Stimulated activated CD4-positive, alpha-beta T cell treated with anti-CD3 and anti-CD28 coated beads, TNF-alpha, amount 100 ng/mL, for 1 hour (primary cell): Measurements from ENCODE around the gene TMEM218.

Source experiments
- DNase-seq, 3 donors: peaks; one replicate each; pipeline ENCODE4 v3.0.0-alpha.2; 2020; ENCODE audit warnings: low read depth in 3 of 3, low spot score in 1 of 3

TMEM218 gene

DNA sequence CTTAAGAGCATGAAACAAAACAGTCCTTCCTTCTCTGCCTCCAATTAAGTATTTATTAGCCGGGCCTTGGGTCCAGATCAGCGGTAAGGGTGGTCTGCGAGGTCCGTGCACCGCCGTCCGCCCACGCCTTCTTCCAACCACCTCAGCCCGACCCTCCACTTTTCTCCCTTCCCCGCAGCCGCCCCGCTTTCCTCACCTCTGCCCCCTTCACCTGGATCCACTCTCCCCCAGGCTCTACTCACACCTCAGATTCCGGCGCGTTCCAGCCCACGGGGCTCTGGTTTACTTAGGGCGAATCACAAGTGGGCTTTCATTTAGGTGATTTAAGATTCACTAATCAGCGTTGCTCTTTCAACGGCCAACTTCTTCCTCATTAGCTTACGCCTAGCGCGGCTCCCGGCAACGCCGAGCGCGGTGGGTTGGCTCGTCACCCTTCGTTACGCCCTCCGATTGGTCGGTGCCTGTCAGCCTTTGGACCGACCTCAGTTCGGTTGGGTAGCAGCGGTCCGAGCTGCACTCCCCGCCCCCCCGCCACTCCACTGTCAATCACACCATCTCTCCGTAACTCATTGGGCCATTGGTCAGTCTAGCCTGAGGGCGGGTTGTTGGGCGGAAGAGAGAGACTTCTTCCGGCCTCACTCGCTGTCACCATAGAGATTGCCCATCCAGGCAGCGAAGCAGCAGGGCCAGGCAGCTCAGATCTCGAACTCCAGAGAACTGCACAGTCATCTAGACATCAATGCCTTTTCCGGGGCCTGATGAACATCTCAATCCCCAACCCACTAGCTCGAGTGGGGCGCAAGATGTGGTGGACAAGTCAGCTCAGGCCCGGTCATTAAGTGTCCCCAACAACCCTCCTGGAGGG, at the start of gene TMEM218:
TMEM218 (minus strand) TSS at position 284 of the 865 bp plus-strand sequence. CDS start 9,385 bp downstream, outside the sequence.
- DNase-seq, result peak; percentile 88

DNA sequence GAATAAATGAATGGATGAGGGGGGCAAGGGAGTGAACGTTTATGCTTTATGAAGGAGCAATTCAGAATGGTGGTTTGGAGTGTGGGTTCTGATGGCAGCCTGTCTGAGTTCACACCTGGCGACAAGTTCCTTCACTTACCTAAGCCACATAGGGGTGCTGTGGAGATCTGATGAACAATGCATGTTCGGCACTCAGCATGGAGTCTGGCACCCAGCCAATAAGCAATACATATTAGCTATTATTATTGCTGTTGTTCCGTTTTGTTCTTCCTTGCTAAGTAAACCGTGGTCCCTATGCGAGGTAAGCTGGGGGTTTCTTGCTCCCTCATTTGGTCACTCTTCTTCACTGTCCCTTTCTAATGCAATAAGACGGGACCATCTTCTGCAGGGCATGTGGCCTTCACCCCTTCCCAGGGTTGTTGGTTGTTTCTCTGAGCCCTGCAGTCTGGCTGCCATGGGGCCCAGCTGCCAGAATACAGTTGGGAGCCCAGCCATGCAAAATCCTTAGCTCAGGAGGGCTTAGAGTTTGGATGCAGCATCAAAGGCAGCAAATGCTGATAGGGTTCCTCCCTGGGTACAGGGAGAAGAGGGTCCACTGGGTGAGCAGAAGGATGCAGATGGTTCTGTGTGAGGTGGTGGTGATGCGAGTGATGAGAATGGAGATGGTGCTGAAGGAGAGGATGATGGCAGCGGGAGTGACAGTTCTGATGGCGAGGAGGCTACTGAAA, 46.7 kb upstream of the TMEM218 start:
- DNase-seq, result no peak

DNA sequence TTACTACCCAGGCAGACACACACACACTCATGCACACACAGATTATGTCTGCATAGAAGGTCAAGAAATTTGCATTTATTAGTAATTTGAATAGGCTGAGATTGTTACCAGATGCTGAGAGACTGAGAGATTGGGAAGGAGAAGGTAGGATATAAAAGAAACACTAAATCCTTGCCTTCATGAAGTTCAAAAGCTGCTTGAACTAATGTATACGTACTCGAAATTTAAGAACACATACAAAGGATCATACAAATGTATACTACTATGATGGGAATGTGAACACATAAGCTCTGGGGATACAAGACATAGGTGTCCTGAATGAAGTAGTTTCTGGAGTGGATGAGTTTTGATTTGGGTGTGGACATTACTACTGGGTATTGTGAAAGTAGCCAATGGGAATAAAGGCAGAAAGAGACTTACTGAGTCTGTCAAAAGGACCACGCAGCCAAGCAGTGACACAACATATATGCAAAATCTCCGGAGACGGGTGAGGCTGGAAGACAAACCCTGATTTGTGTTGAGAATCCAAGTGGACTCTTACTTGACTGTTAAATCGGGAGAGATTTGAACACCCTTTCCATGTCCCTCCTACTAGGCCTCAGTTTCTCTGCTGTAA, 45.8 kb upstream of the TMEM218 start:
- DNase-seq, result no peak

DNA sequence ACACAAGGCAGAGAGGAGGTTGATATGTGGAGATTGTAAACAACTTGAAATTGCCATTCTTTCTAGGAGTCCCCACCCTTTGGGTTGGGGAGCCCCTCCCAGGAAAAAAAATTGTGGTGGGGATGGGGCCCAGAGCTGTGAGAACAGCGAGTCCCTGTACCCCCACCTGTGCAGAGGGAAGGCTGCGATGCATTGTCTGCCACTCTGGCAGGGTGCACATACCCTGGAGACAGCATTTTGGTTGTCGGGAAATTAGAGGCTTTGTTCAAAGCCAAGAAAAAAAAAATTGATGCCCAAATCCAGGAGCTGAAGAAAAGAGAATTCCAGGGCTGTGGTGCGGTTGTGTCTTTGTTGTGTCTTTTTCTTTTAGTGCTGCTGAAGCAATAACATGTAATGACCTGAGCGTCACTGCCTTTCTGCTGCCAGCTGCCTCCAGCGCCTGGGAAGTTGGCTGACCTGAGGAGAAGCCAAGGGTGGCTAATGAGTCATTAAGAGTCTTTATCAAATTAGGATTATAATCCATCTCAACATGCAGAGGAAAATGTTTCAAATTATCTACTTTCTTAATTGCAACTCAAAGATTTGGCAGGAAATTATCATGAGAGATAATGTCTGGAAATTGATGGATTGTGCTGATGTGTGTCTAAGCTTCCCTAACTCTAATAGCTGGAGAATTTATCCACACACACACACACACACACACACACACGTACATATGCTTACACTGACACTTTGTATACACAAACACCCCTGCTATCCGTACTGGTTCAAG, 45.1 kb upstream of the TMEM218 start:
- no peak for DNase-seq

DNA sequence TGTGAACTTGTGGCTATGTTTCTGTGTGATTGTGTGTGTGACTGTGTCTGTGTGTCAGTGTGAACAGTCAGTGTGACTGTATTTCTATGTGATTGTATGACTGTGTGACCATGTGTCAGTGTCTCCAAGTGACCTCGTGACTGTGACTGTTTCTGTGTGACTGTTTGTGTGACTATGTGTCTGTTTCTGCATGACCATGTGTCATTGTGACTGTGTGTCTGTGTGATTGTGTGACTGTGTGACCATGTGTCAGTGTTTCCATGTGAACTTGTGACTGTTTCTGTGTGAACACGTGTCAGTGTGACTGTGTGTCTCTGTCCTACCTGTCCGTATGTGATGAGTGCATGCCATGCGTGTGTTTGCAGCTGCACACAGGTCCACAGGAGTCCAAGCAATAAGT, 44.3 kb upstream of the TMEM218 start:
- DNase-seq, result no peak

DNA sequence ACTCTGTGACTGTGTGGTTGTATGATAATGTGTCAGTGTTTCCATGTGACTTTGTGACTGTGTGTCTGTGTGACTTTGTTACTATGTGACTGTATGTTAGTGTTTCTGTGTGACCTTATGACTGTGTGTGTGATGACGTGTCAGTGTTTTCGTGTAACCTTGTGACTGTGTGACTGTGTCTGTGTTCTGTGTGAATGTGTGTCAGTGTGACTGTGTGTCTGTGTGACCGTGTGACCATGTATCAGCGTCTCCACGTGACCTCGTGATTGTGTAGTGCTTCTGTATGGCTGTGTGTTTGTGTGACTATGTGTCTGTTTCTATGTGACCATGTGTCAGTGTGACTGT, 43.6 kb upstream of the TMEM218 start:
- DNase-seq, result no peak

DNA sequence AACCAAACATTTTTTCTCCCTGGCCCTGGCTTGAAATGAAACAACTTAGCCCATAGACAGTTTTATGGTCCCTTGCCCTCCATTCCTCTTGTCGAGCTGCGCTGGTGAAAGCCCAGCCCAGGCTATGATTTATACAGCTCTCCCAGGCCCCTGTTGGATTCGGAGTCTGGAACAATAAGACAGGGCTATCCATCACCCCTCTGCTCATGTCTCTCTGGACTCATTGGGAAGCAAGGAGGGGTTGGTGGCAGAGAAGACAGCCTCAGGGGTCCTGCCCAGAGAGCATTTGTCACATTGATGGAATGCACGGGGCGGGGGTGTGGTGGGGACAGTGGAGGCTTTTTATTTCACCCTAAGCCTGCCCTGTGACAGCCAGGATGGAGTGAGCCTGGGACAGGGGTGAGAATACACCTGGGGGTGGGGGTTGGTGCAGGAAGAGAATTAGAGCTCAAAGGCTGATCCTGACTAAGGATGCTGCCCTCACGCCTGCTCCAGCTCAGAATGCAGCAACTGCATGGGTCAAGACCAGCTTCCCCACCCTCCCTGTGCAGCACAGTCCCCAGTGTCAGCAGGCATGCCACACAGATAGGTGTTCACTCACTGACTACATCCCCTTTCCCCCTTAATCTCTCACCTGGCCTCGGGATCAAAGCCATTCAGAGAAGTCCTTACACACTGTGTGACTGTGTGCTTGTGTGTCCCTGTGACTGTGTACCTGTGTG, 43.1 kb upstream of the TMEM218 start:
- no peak for DNase-seq

DNA sequence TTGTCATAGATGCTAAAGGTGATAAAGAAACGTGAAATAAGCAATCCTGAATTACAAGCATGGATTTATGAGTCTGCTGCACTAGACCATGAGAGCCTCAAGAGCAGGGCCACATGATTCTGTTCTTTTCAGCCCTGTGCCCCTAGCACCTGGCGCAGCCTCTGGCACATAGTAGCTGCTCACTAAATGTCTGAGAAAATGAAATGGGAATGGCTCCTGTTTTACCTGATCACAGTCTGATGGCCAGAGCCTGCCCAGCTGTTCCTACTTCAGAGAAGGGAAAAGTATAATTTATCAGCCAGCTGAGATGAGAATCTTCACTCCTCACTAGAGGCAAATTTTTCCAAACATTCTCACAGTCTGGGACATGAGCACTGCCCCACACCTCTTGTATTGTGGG, 42.4 kb upstream of the TMEM218 start:
- no peak for DNase-seq

DNA sequence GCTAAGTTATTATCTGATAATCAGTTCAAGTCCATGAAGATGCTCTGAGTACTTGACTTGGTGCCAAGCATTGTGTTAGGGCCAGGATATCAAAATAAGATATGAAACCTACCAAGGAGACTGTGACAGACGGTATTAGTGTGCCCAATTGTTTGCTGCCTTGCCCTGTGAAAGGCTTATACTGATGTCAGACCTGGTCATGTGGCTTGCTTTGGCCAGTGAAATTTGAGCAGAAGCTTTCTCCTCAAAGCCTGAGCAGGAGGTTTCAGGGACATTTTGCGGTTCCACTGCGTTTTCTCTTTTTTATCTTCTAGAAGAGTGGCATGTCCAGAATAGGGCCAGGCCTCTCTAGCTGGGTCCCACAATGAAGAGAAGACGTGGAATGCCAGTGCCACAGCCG, 37.3 kb upstream of the TMEM218 start:
- DNase-seq, result no peak

DNA sequence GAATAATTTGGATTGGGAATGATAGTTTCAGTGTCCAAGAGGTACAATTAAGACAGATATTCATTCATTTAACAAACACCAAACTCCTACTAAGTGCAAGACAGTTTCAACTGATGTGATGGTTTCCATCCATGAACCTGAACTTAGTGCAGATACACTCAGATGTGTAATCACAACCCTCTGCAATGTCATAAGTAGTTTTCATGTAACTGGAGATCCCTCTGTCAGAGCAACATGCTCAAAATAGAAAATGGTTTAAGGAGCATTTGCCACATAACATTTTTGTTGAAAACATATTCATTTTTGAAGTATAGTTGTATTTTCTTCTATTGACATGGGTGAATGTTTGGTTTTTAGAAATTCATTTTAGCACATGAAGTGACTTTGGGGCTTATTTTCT, 36.6 kb upstream of the TMEM218 start:
- DNase-seq, result no peak

DNA sequence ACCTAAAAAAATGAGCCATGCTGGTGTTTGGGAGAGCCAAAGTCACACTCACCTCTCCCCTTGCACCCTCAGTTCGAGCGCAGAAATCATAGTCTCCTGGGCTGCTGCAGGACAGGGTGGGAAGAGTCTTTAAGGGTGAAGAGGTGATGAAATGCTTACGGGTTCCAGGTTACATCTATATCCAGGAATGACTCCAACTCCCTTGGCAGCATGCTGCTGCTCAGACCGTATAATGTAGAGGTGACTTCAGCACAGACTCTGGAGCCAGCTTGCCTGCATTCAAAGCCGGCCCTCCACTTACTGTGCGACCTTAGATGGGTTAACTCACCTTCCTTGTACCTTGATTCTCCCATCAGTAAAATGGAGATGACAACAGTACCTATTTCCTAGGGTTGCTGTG, 35.9 kb upstream of the TMEM218 start:
- DNase-seq, result no peak

DNA sequence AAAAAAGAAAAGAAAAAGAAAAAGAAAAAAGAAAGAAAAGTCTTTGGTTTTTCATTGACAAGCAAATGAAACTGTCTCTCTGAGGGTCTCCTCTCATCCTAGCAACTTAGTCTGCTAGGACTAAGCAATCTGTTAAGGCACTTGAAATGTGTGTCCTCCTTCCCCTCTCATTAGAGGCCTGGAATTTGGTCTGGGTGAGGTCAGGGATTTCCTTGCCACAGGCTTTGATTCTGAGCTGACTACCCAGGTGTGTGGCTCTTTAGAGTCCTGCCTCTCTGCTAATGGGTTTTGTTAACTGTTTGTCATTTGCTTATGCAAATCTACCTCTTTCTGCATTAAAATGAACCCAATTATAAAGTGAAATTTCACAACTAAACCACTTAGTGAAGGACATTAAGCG, 34.8 kb upstream of the TMEM218 start:
- DNase-seq, result no peak

DNA sequence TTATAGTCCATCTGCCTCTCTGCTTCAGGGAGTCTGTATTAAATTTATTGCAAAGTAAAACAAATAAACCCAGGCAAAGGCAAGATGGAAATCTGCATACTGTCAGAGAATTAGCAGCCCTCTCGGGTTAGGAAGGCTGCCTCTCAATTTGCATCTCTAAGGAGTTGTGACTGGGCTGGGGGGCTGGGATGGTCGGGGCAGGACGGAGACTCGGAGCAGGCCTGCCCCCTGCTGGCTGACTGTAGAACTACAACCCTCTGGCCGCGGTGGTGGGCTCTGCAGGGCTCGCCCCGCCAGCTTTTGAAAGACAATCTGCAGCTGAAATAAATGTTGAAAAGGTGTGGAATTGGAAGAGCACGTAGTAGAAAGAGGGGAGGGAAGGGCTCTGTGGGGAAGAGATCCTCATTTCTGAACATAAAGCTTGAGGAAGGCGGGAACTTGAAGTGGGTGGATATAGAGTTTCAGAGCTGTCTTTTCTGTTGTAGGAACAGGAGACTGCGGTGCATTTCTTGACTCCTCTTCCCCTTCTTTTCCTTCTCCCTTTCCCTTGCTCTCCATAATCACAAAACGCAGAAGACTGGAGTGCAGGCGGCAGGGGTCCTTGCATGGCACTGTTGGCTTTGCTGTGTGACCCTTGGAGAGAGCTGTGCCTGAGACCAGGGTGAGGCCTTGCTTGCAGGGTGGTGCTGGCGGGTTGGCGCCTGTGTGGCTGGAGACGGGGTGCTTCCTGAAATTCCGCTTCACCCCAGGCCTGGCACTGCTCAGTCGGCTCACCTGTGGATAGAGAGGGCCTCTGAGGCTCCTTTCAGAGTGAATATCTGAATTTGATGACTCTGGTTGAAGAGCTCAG, 30.5 kb upstream of the TMEM218 start:
- peak in 2 of 3 donors; percentile 31 to 49 for DNase-seq

DNA sequence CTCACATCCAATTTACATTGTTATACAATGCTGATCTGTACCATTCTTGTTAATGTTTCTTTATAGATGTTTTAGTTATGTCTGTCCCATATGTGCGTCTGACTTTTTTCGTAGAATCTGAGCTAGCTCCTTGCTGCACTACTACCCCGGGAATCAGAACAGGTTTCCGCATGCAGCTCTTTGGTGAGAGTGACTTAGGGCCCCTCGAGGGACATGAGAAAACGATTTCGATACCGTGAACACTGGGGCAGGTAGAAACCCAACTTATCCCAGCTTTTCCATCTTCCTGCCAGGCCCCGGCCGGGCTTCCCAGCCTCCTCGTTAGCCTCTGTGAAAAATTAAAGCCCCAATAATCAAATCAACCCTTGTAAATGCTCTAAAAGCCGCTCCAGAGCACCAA, 29.8 kb upstream of the TMEM218 start:
- no peak for DNase-seq

DNA sequence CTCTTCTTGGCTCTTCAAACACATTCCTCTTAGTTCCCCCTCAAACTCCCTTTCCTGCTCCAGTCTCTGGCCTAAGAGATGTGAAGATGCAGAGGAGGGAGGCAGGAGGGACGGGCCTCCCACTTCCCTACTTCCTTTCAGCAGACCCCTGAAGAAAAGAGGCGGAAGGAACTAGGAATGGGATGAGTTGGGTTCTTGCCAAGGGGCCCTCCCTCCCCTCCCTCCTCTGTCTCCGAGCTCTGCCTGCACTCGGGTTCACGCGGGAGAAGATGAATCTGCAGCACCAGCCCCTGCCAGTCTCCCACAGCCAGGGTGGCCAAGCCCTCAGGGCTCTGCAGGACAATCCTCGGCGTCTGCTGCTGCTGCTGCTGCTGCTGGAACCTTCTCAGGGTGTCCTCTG, 28.8 kb upstream of the TMEM218 start:
- DNase-seq, result no peak

DNA sequence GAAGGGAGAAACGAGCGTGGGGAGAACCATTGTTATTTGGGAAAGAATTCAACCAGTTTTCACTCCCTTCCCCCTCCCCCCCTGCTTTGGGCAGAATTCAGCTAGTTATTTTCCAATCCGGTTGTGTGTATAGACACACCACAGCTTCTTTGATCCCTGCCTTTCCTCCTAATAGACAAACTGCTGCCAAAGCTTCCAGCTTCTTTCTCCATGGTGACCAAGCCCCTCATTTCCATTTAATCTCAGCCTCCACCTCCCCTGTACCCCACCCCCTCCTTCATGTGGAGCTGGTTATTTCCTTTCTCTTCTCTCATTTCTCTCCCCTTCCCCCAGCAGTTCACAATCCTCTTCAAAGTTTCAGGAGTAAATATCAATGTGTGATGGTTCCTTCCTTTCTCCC, 28.4 kb upstream of the TMEM218 start:
- no peak for DNase-seq

DNA sequence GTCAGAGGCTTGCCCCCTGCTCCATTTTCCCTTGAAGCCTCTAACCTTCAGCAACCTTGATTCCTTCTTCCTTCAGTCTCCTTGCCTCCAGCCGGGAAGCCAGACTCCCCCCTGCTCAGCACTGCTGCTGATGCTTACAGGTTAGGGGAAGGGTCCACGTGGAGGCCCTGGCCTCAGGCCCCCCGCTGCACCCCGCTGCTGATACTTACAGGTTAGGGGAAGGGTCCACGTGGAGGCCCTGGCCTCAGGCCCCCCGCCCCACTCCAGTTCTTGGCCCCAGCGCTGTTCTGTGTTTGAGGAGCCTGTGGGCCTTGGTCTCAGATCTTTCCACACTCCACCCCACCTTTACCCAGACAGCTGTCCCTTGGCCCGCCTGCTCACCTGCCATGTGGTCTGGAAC, 27.5 kb upstream of the TMEM218 start:
- no peak for DNase-seq

DNA sequence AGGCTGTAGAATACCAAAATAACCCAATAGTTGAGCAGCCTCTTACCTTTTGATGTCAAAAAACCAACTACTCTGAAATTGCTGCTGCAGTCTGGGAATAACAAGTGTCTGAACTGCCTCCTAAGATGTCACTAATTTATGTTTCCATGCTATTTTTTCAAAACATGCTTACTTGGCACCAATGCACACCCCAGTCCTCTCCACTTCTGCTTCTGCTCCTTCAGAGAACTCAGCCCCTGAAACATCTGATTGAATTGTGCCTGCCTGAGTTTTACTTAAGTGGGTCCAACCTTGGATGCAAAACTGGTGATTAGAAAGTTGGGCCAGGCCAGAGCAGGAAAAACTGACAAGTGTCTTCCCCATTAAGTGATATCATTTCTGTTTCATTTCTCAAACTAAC, 24.6 kb upstream of the TMEM218 start:
- no peak for DNase-seq

DNA sequence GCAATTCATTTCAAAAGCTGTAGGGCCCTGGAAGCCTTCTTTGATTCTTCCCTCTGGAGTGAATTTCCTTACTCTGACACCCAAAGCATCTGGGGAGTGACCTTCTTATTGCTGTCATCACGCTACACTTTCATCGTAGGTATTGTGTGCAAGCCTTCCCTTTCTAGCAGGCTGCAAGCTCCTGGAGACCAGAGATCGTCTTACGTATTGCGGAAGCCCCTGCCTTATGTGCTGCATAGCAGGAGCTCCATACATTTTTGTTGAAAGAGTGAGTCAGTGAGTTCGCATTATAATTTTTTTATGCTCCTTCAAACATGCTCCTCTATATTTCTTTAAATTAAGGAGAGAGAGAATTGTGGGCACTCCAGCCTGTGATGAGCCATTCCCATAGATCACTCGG, 21.2 kb upstream of the TMEM218 start:
- no peak for DNase-seq

DNA sequence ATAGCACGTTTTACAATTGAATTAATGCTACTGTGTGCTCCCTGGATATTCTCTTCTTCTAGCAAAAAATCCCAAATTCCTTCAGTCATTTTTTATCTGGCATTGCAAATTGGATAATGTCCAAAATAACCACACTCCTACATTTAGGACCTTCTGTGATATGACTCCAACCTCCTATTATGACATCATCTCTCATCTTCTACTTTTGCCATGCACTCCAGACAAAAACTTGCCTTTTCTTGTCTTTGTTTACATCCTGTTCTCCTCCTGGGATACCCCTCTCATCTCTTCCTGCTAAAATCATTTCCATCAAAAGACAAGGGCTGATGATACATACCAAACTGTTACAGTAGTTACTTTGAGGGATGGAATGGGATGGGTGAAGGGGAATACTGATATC, 20.6 kb upstream of the TMEM218 start:
- no peak for DNase-seq
